Activated CD4-positive, alpha-beta T cell treated with anti-CD3 and anti-CD28 coated beads for 36 hours (primary cell): ENCODE results near the gene ZNF512B. TPM values are rescaled to one million over a fixed set of nuclear protein-coding genes. Genes with fewer than 3 reads are reported as not detected.

Experiments
- ATAC-seq: fragments of 200-7000 bp; cut with Tn5 transposase; one replicate; pipeline ENCODE4 v1.10.0; 2021; ENCODE audit warnings: mild to moderate bottlenecking, moderate library complexity
- CTCF ChIA-PET: fragments of 350-600 bp; sonication (Branson Sonifier 250); formaldehyde crosslinking; loops from one replicate; lab custom pipeline; 2021; ENCODE audit warnings: antibody characterized with exemption; lab: Charles Lee
- POLR2A ChIA-PET: fragments of 350-600 bp; sonication (Branson Sonifier 250); formaldehyde crosslinking; loops from one replicate; lab custom pipeline; 2021; ENCODE audit warnings: antibody characterized with exemption, inconsistent platforms; lab: Charles Lee
- DNase-seq: peaks from one replicate; pipeline ENCODE4 v3.0.0-alpha.2; 2020
- H3K27ac Mint-ChIP-seq: one replicate; pipeline ENCODE4 v1.8.0; 2021; ENCODE audit warnings: mixed read lengths
- H3K27me3 Mint-ChIP-seq: one replicate; pipeline ENCODE4 v1.8.0; 2021; ENCODE audit warnings: mixed read lengths
- H3K36me3 Mint-ChIP-seq: one replicate; pipeline ENCODE4 v1.8.0; 2021; ENCODE audit warnings: low read depth, mixed read lengths
- H3K4me1 Mint-ChIP-seq: one replicate; pipeline ENCODE4 v1.8.0; 2021; ENCODE audit warnings: mixed read lengths
- H3K4me3 Mint-ChIP-seq: one replicate; pipeline ENCODE4 v1.8.0; 2021; ENCODE audit warnings: mild to moderate bottlenecking, moderate library complexity, mixed read lengths
- H3K9me3 Mint-ChIP-seq: one replicate; pipeline ENCODE4 v1.8.0; 2021; ENCODE audit warnings: low read depth, mixed read lengths
- intact Hi-C, 2 experiments: fragments of 100-400 bp; cut with DNase I in 1 of 2; cut with micrococcal nuclease in 1 of 2; formaldehyde crosslinking; loops; one replicate each; pipeline versions ENCODE4 v1.14.2 to v1.15.1; 2022 to 2024; cut with DNase I, micrococcal nuclease
- total RNA-seq, 2 experiments: library from RNA; stranded (reverse); gene quantifications; one replicate each; pipeline ENCODE4 v1.2.3, GENCODE V29; 2021

ZNF512B gene
- total RNA-seq, 2 experiments from 2014 or later: 12.6 to 13.1 TPM

- CTCF ChIA-PET: no interaction called here
- Mint-ChIP-seq H3K27ac (no peak overlapping the region), H3K27me3 (no peaks in the 10 kb centered on the region), H3K9me3 (no peaks in the 10 kb centered on the region), H3K4me3 (peak overlapping the region; percentile 58), H3K36me3 (peaks cover 14% of the 10 kb centered on the region), H3K4me1 (peaks cover 22% of the 10 kb centered on the region)
- intact Hi-C loops: loop anchor here (5.0 to 10.0 kb wide), 4 partner anchors 74 to 756 kb away; partner anchors contain the start of genes DNAJC5 (in 1 of the 2), LIME1 (in 1 of the 2), SLC2A4RG (in 1 of the 2) and YTHDF1 (in 1 of the 2)
- POLR2A ChIA-PET: no interaction called here
- no peak for DNase-seq
- no peak for ATAC-seq
Observed at GRCh38 chr20:63970714-63971431, 1.1 kb upstream of the ZNF512B start.

GRCh38 chr20:63968928-63969760 is 586 bp downstream of the ZNF512B start:
- ATAC-seq (peak; percentile 10), DNase-seq (peak; percentile 58)
- H3K36me3 Mint-ChIP-seq: peaks cover 10% of the 10 kb centered on the region
- H3K4me3 Mint-ChIP-seq: peak overlapping the region; percentile 77
- no peaks in the 10 kb centered on the region for H3K27me3 Mint-ChIP-seq
- no peaks in the 10 kb centered on the region for H3K9me3 Mint-ChIP-seq
- intact Hi-C loops: loop anchor here in 1 of 2 experiments (1.0 kb wide), 1 partner anchor 12 kb away; no protein-coding TSS in a partner anchor
- peak overlapping the region; percentile 83 for H3K27ac Mint-ChIP-seq
- POLR2A ChIA-PET: interaction anchor here (1.1 kb wide), 1 partner anchor 11 kb away, joined by 3 read pairs; no protein-coding TSS in a partner anchor
- CTCF ChIA-PET: interaction anchor here (0.6 kb wide), 1 partner anchor 46 kb away, joined by 6 read pairs; no protein-coding TSS in a partner anchor
- H3K4me1 Mint-ChIP-seq: peaks cover 18% of the 10 kb centered on the region

DNA sequence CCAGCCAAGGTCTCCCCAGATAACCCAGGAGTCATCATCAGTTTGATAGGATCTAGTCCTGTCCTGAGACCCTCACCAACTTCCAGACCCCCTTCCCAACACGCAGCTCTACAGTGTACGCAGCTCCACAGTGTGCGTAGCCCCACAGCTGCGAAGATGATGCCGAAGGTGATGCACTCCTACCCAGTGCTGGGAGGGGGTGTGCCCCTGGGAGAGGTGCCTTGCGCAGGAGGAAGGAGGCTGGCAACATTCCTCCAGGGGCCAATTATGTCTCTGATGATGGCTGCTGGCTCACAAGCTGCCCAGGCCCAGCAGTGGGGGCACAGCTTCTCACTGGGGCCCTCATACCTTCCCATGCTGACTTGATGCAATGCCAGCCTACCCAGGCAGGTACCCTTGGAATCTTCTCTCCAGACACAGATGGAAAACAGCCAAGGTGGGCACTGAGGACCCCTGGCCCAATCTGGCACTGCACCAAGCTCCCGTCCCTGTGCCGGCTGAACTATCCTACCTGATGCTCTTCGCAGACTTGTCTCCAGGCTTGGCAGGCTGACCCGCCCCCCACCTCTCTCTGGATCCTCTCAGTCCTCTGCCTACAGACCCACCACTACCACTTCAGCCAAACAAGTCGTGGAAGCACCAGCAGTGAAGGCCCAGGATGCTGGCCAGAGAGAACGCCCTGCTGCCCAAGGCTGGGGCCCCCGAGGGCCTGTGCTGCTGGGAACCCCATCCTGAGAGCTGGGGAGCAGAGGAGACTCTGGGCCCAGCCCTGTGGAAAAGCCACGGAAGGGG is 1.4 kb downstream of the ZNF512B start:
- H3K36me3 Mint-ChIP-seq: peaks cover 5% of the 10 kb centered on the region
- POLR2A ChIA-PET: interaction anchor here (0.6 to 1.1 kb wide), 2 partner anchors 12 to 31 kb away, joined by 3 to 7 read pairs; no protein-coding TSS in a partner anchor
- intact Hi-C loops: loop anchor here in 1 of 2 experiments (1.0 kb wide), 1 partner anchor 11 kb away; no protein-coding TSS in a partner anchor
- CTCF ChIA-PET: interaction anchor here (0.6 to 0.8 kb wide), 3 partner anchors 12 to 45 kb away, joined by 3 to 6 read pairs (median 3); no protein-coding TSS in a partner anchor
- H3K4me1 Mint-ChIP-seq: peaks cover 14% of the 10 kb centered on the region
- no peaks in the 10 kb centered on the region for H3K9me3 Mint-ChIP-seq
- DNase-seq (peak; percentile 25), ATAC-seq (peak; percentile 16)
- H3K27me3 Mint-ChIP-seq: no peaks in the 10 kb centered on the region
- H3K4me3 Mint-ChIP-seq: peak overlapping the region; percentile 77
- peak overlapping the region; percentile 83 for H3K27ac Mint-ChIP-seq

- CTCF ChIA-PET: interaction anchor here (0.6 to 1.0 kb wide), 3 partner anchors 12 to 36 kb away, joined by 3 read pairs; partner anchors contain the start of gene SAMD10
Observed at GRCh38 chr20:63967330-63968135, 2.2 kb downstream of the ZNF512B start.

DNA sequence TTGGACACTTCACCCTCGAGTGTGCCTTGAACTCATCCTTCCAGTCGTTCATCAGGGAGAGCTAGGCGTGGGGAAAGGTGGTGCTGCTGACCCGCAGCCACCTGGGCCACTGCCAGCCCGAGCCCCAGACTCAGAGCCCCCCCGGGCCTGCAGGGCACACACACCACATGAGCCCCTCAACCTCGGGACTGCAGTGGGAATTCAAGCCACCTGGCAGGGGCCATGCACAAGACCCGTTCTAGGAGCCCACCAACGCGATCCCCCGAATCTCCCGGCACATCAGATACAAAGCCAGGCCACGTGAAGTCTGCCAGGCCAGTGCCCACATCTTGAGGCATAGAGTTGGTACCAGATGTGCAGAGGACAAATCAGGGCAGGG is 2.8 kb downstream of the ZNF512B start:
- ATAC-seq (no peak), DNase-seq (no peak)
- no peak overlapping the region for H3K27ac Mint-ChIP-seq
- H3K36me3 Mint-ChIP-seq: peaks cover 5% of the 10 kb centered on the region
- POLR2A ChIA-PET: no interaction called here
- peaks cover 9% of the 10 kb centered on the region for H3K4me1 Mint-ChIP-seq
- CTCF ChIA-PET: interaction anchor here (1.0 kb wide), 1 partner anchor 13 kb away, joined by 3 read pairs; the partner anchor contains the start of gene SAMD10
- no peaks in the 10 kb centered on the region for H3K9me3 Mint-ChIP-seq
- intact Hi-C loops: no loop called here
- H3K4me3 Mint-ChIP-seq: no peak overlapping the region
- H3K27me3 Mint-ChIP-seq: no peaks in the 10 kb centered on the region

More at GRCh38 chr20:63967330-63968135, 2.2 kb downstream of the ZNF512B start:
- intact Hi-C loops: loop anchor here in 1 of 2 experiments (1.0 kb wide), 1 partner anchor 10 kb away; no protein-coding TSS in a partner anchor
- POLR2A ChIA-PET: interaction anchor here (0.6 to 1.1 kb wide), 2 partner anchors 13 to 30 kb away, joined by 3 to 7 read pairs; no protein-coding TSS in a partner anchor
- peaks cover 5% of the 10 kb centered on the region for H3K36me3 Mint-ChIP-seq
- ATAC-seq (no peak), DNase-seq (peak; percentile 4)
- H3K4me3 Mint-ChIP-seq: no peak overlapping the region
- peaks cover 12% of the 10 kb centered on the region for H3K4me1 Mint-ChIP-seq
- no peak overlapping the region for H3K27ac Mint-ChIP-seq
- H3K9me3 Mint-ChIP-seq: no peaks in the 10 kb centered on the region
- no peaks in the 10 kb centered on the region for H3K27me3 Mint-ChIP-seq

- Mint-ChIP-seq H3K4me3 (no peak overlapping the region), H3K36me3 (peaks cover 5% of the 10 kb centered on the region), H3K27ac (no peak overlapping the region), H3K27me3 (no peaks in the 10 kb centered on the region), H3K4me1 (peaks cover 9% of the 10 kb centered on the region), H3K9me3 (no peaks in the 10 kb centered on the region)
- intact Hi-C loops: no loop called here
- peak; percentile 3 for DNase-seq
- no peak for ATAC-seq
- CTCF ChIA-PET: interaction anchor here (1.0 kb wide), 1 partner anchor 13 kb away, joined by 3 read pairs; the partner anchor contains the start of gene SAMD10
- POLR2A ChIA-PET: no interaction called here
Observed at GRCh38 chr20:63966172-63966943, 3.4 kb downstream of the ZNF512B start.

DNA sequence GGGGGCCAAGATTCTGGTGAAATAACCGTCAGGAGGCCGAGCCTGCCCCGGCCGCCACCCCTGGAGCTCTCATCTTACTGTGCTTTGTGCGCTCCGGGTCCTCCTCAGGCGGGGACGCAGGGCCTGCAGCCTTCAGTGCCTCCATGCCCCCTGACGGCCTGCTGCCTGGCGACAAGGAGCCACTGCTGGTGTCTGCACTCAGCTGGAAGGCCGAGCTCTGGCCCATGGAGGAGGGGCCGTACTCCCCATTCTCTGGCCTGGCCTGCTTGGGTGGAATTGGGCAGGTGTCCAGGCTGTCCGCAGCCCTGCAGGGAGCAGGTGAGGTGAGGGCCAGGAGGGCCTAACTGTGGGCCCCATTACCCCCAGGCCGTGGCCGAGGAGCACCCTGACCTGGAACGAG is 5.3 kb downstream of the ZNF512B start:
- H3K27ac Mint-ChIP-seq: no peak overlapping the region
- ChIA-PET CTCF (interaction anchor here (0.6 kb wide), 1 partner anchor 111 kb away, joined by 3 read pairs; no protein-coding TSS in a partner anchor), POLR2A (no interaction called here)
- intact Hi-C loops: no loop called here
- H3K36me3 Mint-ChIP-seq: peaks cover 7% of the 10 kb centered on the region
- H3K4me3 Mint-ChIP-seq: no peak overlapping the region
- peaks cover 9% of the 10 kb centered on the region for H3K4me1 Mint-ChIP-seq
- no peak for ATAC-seq
- H3K27me3 Mint-ChIP-seq: no peaks in the 10 kb centered on the region
- no peaks in the 10 kb centered on the region for H3K9me3 Mint-ChIP-seq
- peak; percentile 4 for DNase-seq

GRCh38 chr20:63963784-63964301 is 5.9 kb downstream of the ZNF512B start:
- ChIA-PET POLR2A (no interaction called here), CTCF (no interaction called here)
- H3K4me1 Mint-ChIP-seq: peaks cover 8% of the 10 kb centered on the region
- H3K27me3 Mint-ChIP-seq: no peaks in the 10 kb centered on the region
- no peak for ATAC-seq
- DNase-seq: no peak
- intact Hi-C loops: no loop called here
- no peak overlapping the region for H3K27ac Mint-ChIP-seq
- H3K4me3 Mint-ChIP-seq: no peak overlapping the region
- H3K9me3 Mint-ChIP-seq: no peaks in the 10 kb centered on the region
- H3K36me3 Mint-ChIP-seq: peaks cover 7% of the 10 kb centered on the region

DNA sequence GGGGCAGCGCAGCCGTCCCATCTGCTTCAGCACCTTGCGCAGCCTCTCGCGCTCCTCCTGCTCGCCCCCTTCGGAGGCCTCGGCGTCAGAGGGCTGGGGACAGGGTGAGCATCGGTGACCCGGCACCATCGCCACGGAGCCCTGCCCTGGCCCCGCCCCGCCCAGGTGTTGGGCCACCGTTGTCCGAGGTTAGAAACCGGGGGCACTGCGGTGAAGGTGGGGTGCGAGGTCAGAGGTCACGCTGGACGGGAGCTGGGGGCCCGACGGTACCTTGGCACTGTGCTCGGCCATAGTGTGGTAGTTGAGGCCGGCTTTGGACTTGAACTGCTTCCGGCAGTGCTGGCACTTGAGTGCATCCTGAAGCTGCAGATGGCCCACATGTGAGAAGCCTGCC is 6.4 kb downstream of the ZNF512B start:
- H3K36me3 Mint-ChIP-seq: peaks cover 7% of the 10 kb centered on the region
- H3K4me3 Mint-ChIP-seq: no peak overlapping the region
- no peaks in the 10 kb centered on the region for H3K27me3 Mint-ChIP-seq
- H3K27ac Mint-ChIP-seq: no peak overlapping the region
- ATAC-seq (no peak), DNase-seq (no peak)
- peaks cover 5% of the 10 kb centered on the region for H3K4me1 Mint-ChIP-seq
- ChIA-PET POLR2A (no interaction called here), CTCF (no interaction called here)
- H3K9me3 Mint-ChIP-seq: no peaks in the 10 kb centered on the region
- intact Hi-C loops: no loop called here
